Measurements from ENCODE around the gene CTF1. TPM values are rescaled to one million over a fixed set of nuclear protein-coding genes. Genes with fewer than 3 reads are reported as not detected.
A peak's percentile ranks its signal among the peaks of the same experiment; 100 is the strongest.

CTF1 gene
- total and polyA plus RNA-seq, 10 of the 15 experiments (the other 5 are each of a cell fraction or from before 2014, with no cell fraction given): 0.04 to 0.46 (median 0.11) TPM; not detected in 3

DNA sequence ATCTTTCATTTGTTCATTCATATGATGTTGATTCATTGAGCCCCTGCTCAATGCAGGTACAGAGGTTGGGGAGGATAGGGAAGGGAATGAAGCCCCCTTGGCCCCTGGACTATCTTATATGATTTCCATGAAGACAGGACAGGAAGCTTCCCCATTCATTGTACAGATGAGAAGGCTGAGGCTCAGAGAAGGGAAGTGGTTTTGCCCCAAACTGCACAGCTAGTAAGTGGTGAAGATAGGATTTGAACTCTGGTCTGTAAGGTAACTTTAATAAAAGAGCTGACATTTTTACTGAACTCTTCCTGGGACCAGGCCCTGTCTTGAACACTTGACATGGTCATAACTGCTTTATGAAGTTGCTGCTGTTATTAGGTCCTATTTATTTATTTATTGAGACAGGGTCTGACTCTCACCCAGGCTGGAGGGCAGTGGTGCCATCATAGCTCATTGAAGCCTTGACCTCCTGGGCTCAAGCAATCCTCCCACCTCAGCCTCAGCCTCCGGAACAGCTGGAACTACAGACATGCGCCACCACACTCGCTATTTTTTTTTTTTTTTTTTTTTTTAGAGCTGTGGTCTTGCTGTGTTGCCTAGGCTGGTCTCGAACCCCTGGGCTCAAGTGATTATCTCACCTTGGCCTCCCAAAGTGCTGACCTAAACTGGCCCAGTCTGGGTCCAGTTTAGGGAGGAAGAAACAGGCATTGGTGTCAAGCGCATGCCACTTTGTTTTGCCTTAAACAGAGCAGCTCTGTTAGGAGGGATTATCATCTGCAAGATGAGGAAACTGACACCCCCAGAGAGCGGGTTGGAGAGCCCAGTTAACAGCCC, 5.0 kb downstream of the CTF1 start:
- no TSS peak for BruUV-seq (replicated peaks)
- H3K4me1 ChIP-seq (ENCODE audit: control insufficient read depth, insufficient read depth, low read length): peaks cover 32% of the 10 kb centered on the region
- SMC1A ChIA-PET (ENCODE audit: uncharacterized antibody, unreplicated experiment): interaction anchor here (0.8 to 8.8 kb wide), 16 partner anchors 9 to 204 kb away, joined by 3 to 146 read pairs (median 4); partner anchors contain the start of gene ZNF629
- FAIRE-seq: no peak
- DNase-seq (ENCODE audit: low read depth, low spot score): no peak
- peak overlapping the region; percentile 77 for H2AFZ ChIP-seq (ENCODE audit: control insufficient read depth, low read depth, low read length)
- no peaks in the 10 kb centered on the region; the same call in 1 of the 2 replicates for H4K20me1 ChIP-seq (ENCODE audit: control insufficient read depth, insufficient read depth)
- no peak for ATAC-seq
- in situ Hi-C loops (cut with MboI) (no loop called here), intact Hi-C loops (cut with micrococcal nuclease; ENCODE audit: unreplicated experiment) (loop anchor here (1.0 kb wide), 1 partner anchor 57 kb away; no protein-coding TSS in a partner anchor)
- H3K9ac ChIP-seq (ENCODE audit: control insufficient read depth, insufficient read depth, low read length): peak overlapping the region; percentile 41; the same call in 1 of the 2 replicates
- H3K27me3 ChIP-seq (replicated peaks in 1 of 2; ENCODE audit: control insufficient read depth in 2 of 2, insufficient read depth in 2 of 2, low read length in 1 of 2): no peaks in the 10 kb centered on the region
- no peaks in the 10 kb centered on the region for H3K36me3 ChIP-seq (ENCODE audit: control insufficient read depth in 2 of 2, insufficient read depth in 2 of 2, low read length in 1 of 2)
- no peak overlapping the region for H3K27ac ChIP-seq (ENCODE audit: control insufficient read depth, insufficient read depth)
- peaks cover 2% of the 10 kb centered on the region; the same call in 2 of the 3 replicates for H3K9me3 ChIP-seq (replicated peaks; ENCODE audit: control insufficient read depth, insufficient read depth, low read length)
- CTCF ChIA-PET: interaction anchor here (0.6 to 7.5 kb wide), 26 partner anchors 9 to 1493 kb away, joined by 3 to 174 read pairs (median 3); no protein-coding TSS in a partner anchor
- POLR2A ChIA-PET: interaction anchor here (0.5 to 2.7 kb wide), 14 partner anchors 8 to 634 kb away, joined by 3 to 13 read pairs (median 4); no protein-coding TSS in a partner anchor
- H3K79me2 ChIP-seq (ENCODE audit: control insufficient read depth, insufficient read depth, low read length): no peaks in the 10 kb centered on the region
- TF ChIP-seq, protein P1, sequence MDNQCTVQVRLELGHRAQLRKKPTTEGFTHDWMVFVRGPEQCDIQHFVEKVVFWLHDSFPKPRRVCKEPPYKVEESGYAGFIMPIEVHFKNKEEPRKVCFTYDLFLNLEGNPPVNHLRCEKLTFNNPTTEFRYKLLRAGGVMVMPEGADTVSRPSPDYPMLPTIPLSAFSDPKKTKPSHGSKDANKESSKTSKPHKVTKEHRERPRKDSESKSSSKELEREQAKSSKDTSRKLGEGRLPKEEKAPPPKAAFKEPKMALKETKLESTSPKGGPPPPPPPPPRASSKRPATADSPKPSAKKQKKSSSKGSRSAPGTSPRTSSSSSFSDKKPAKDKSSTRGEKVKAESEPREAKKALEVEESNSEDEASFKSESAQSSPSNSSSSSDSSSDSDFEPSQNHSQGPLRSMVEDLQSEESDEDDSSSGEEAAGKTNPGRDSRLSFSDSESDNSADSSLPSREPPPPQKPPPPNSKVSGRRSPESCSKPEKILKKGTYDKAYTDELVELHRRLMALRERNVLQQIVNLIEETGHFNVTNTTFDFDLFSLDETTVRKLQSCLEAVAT (IDR thresholded peaks at IDR 0.05): peak; percentile 74; the same call in 1 of the 2 replicates
- TF ChIP-seq RUNX3 (IDR thresholded peaks at IDR 0.05; ENCODE audit: low read length) (0 out of 2 replicates have a peak, but pooled peaks have one; percentile 7), MXI1 (IDR thresholded peaks at IDR 0.05; ENCODE audit: low read depth, low read length) (0 out of 2 replicates have a peak, but pooled peaks have one; percentile 21), ETV6 (conservative IDR thresholded peaks at IDR 0.05 in 1 of 2, IDR thresholded peaks at IDR 0.05 in 1 of 2; ENCODE audit: borderline replicate concordance in 1 of 2, low read depth in 1 of 2) (no peak), ZNF384 (IDR thresholded peaks at IDR 0.05; ENCODE audit: borderline replicate concordance, low read depth, low read length) (0 out of 2 replicates have a peak, but pooled peaks have one; percentile 22), JUND (IDR thresholded peaks at IDR 0.05; ENCODE audit: low read depth, low read length) (no peak), BHLHE40 (IDR thresholded peaks at IDR 0.05; ENCODE audit: borderline replicate concordance in 1 of 2, low read depth in 2 of 2, low read length in 1 of 2) (no peak)
- TF ChIP-seq, protein P2, sequence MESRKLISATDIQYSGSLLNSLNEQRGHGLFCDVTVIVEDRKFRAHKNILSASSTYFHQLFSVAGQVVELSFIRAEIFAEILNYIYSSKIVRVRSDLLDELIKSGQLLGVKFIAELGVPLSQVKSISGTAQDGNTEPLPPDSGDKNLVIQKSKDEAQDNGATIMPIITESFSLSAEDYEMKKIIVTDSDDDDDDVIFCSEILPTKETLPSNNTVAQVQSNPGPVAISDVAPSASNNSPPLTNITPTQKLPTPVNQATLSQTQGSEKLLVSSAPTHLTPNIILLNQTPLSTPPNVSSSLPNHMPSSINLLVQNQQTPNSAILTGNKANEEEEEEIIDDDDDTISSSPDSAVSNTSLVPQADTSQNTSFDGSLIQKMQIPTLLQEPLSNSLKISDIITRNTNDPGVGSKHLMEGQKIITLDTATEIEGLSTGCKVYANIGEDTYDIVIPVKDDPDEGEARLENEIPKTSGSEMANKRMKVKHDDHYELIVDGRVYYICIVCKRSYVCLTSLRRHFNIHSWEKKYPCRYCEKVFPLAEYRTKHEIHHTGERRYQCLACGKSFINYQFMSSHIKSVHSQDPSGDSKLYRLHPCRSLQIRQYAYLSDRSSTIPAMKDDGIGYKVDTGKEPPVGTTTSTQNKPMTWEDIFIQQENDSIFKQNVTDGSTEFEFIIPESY (IDR thresholded peaks at IDR 0.05): 0 out of 2 replicates have a peak, but pooled peaks have one; percentile 18
- peak overlapping the region; percentile 95 for H3K4me2 ChIP-seq (ENCODE audit: control insufficient read depth, insufficient read depth)
- 23% methylated on average over 6 of the region's 6 CpGs for WGBS (ENCODE audit: insufficient coverage, insufficient replicate concordance, low lambda C conversion rate, missing lambda C conversion rate)
- RAD21 ChIA-PET (ENCODE audit: unreplicated experiment): interaction anchor here (0.6 to 4.0 kb wide), 23 partner anchors 8 to 153 kb away, joined by 3 to 88 read pairs (median 3); partner anchors contain the start of genes BCL7C, PHKG2 and SETD1A
- peak overlapping the region; percentile 58; the same call in 1 of the 2 replicates for H3K4me3 ChIP-seq

Data from GM12878 (cell line).